ENCODE results near the gene CCL20. TPM values are rescaled to one million over a fixed set of nuclear protein-coding genes. Genes with fewer than 3 reads are reported as not detected.
A peak's percentile ranks its signal among the peaks of the same experiment; 100 is the strongest.

The CCL20 gene
- total and polyA plus RNA-seq, 2 of the 13 experiments (the other 11 are each of a cell fraction or from before 2014, with no cell fraction given) = 223 to 903 TPM

DNA sequence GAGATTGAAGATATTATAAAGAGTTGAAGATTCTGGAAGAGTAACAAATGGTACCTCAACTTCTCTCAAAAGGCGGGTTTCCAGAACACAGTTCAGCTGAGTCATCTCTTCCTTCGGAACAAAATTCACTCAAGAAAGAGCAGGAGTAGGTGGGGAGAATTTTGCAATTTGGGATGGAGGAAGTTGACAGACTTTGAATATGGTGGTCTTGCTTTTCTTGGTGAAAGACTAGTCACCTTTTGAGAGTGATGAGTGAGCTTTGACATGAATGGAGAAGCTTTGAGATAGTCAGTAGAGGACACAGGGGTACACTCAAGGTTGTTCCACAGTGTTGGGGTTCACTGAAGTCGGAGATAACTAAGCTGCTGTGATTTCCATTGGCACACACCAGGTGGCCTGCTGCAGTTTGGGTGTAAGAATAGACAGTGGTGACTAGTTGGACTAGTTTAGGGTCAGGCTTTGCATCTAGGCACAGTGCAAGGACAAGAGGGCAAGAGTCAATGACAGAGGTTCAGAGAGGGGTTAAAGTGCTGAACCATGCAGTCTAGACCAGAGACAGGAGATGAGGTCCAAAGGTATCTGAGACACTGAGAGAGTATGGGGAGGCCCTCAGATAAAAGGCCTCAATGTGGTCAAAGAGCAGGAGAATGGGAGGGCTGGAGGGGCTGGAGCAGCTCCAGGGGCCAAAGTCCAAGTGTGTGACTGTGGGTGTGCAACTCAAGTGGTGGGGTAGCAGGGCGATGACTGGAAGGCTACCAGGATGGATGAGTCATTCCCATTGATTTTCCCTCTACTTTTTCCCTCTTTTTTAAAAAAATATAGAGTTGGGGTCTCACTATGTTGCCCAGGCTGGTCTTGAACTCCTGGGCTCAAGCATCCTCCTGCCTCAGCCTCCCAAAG, 7.7 kb downstream of the CCL20 start (continued):
- TF ChIP-seq, protein P1, sequence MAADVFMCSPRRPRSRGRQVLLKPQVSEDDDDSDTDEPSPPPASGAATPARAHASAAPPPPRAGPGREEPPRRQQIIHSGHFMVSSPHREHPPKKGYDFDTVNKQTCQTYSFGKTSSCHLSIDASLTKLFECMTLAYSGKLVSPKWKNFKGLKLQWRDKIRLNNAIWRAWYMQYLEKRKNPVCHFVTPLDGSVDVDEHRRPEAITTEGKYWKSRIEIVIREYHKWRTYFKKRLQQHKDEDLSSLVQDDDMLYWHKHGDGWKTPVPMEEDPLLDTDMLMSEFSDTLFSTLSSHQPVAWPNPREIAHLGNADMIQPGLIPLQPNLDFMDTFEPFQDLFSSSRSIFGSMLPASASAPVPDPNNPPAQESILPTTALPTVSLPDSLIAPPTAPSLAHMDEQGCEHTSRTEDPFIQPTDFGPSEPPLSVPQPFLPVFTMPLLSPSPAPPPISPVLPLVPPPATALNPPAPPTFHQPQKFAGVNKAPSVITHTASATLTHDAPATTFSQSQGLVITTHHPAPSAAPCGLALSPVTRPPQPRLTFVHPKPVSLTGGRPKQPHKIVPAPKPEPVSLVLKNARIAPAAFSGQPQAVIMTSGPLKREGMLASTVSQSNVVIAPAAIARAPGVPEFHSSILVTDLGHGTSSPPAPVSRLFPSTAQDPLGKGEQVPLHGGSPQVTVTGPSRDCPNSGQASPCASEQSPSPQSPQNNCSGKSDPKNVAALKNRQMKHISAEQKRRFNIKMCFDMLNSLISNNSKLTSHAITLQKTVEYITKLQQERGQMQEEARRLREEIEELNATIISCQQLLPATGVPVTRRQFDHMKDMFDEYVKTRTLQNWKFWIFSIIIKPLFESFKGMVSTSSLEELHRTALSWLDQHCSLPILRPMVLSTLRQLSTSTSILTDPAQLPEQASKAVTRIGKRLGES (CRISPR knock-in tag; IDR thresholded peaks at IDR 0.05; ENCODE audit: borderline replicate concordance) = no peak
- peak; percentile 94 for TF ChIP-seq FOSL1 (CRISPR knock-in tag; IDR thresholded peaks at IDR 0.05; ENCODE audit: borderline replicate concordance)
- TF ChIP-seq, protein P2, sequence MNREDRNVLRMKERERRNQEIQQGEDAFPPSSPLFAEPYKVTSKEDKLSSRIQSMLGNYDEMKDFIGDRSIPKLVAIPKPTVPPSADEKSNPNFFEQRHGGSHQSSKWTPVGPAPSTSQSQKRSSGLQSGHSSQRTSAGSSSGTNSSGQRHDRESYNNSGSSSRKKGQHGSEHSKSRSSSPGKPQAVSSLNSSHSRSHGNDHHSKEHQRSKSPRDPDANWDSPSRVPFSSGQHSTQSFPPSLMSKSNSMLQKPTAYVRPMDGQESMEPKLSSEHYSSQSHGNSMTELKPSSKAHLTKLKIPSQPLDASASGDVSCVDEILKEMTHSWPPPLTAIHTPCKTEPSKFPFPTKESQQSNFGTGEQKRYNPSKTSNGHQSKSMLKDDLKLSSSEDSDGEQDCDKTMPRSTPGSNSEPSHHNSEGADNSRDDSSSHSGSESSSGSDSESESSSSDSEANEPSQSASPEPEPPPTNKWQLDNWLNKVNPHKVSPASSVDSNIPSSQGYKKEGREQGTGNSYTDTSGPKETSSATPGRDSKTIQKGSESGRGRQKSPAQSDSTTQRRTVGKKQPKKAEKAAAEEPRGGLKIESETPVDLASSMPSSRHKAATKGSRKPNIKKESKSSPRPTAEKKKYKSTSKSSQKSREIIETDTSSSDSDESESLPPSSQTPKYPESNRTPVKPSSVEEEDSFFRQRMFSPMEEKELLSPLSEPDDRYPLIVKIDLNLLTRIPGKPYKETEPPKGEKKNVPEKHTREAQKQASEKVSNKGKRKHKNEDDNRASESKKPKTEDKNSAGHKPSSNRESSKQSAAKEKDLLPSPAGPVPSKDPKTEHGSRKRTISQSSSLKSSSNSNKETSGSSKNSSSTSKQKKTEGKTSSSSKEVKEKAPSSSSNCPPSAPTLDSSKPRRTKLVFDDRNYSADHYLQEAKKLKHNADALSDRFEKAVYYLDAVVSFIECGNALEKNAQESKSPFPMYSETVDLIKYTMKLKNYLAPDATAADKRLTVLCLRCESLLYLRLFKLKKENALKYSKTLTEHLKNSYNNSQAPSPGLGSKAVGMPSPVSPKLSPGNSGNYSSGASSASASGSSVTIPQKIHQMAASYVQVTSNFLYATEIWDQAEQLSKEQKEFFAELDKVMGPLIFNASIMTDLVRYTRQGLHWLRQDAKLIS (CRISPR knock-in tag; IDR thresholded peaks at IDR 0.05) = no peak
- no peak for TF ChIP-seq ZNF737 (CRISPR knock-in tag; IDR thresholded peaks at IDR 0.05; ENCODE audit: borderline replicate concordance)
- no peak; the same call in 2 of the 3 replicates for TF ChIP-seq MXI1 (IDR thresholded peaks at IDR 0.05; ENCODE audit: borderline replicate concordance, low read depth, low read length)
- peak; percentile 92 for TF ChIP-seq HDAC1 (CRISPR knock-in tag; IDR thresholded peaks at IDR 0.05)
- TF ChIP-seq, protein P3, sequence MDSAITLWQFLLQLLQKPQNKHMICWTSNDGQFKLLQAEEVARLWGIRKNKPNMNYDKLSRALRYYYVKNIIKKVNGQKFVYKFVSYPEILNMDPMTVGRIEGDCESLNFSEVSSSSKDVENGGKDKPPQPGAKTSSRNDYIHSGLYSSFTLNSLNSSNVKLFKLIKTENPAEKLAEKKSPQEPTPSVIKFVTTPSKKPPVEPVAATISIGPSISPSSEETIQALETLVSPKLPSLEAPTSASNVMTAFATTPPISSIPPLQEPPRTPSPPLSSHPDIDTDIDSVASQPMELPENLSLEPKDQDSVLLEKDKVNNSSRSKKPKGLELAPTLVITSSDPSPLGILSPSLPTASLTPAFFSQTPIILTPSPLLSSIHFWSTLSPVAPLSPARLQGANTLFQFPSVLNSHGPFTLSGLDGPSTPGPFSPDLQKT (CRISPR knock-in tag; IDR thresholded peaks at IDR 0.05; ENCODE audit: borderline replicate concordance) = no peak
- TF ChIP-seq, protein P4, sequence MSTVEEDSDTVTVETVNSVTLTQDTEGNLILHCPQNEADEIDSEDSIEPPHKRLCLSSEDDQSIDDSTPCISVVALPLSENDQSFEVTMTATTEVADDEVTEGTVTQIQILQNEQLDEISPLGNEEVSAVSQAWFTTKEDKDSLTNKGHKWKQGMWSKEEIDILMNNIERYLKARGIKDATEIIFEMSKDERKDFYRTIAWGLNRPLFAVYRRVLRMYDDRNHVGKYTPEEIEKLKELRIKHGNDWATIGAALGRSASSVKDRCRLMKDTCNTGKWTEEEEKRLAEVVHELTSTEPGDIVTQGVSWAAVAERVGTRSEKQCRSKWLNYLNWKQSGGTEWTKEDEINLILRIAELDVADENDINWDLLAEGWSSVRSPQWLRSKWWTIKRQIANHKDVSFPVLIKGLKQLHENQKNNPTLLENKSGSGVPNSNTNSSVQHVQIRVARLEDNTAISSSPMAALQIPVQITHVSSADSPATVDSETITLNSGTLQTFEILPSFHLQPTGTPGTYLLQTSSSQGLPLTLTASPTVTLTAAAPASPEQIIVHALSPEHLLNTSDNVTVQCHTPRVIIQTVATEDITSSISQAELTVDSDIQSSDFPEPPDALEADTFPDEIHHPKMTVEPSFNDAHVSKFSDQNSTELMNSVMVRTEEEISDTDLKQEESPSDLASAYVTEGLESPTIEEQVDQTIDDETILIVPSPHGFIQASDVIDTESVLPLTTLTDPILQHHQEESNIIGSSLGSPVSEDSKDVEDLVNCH (CRISPR knock-in tag; IDR thresholded peaks at IDR 0.05) = no peak
- TF ChIP-seq SETDB1 (CRISPR knock-in tag; IDR thresholded peaks at IDR 0.05; ENCODE audit: borderline replicate concordance) = no peak
- peak; percentile 90 for TF ChIP-seq IRF2 (CRISPR knock-in tag; IDR thresholded peaks at IDR 0.05)
- no peak for TF ChIP-seq ZNF557 (CRISPR knock-in tag; IDR thresholded peaks at IDR 0.05)
- no peak for TF ChIP-seq ZNF496 (CRISPR knock-in tag; IDR thresholded peaks at IDR 0.05; ENCODE audit: insufficient replicate concordance)
- no peak for TF ChIP-seq ATM (IDR thresholded peaks at IDR 0.05; ENCODE audit: borderline replicate concordance)
- TF ChIP-seq ZNF569 (CRISPR knock-in tag; IDR thresholded peaks at IDR 0.05; ENCODE audit: borderline replicate concordance) = no peak
- peak; percentile 98 for TF ChIP-seq MED1 (CRISPR knock-in tag; IDR thresholded peaks at IDR 0.05)
- TF ChIP-seq NKX3-1 (CRISPR knock-in tag; IDR thresholded peaks at IDR 0.05) = 0 out of 2 replicates have a peak, but pooled peaks have one; percentile 47
- no peak for TF ChIP-seq ZNF207 (IDR thresholded peaks at IDR 0.05; ENCODE audit: borderline replicate concordance)
